SU-DHL-6 (cell line): Measurements from ENCODE around the gene PAF1.

Experiments used
- H2AFZ ChIP-seq: fragments of 200-600 bp; sonication (generic); 2 replicates; pipeline ENCODE4 v1.6.1; 2014; ENCODE audit warnings: low read depth, mild to moderate bottlenecking, moderate library complexity, mixed read lengths, antibody characterized with exemption, low read length; ENCODE audit not compliant: severe bottlenecking
- H3F3A ChIP-seq: fragments of 200-600 bp; shearing (Covaris generic); 2 replicates; pipeline ENCODE4 v1.6.0; 2016; ENCODE audit warnings: antibody characterized with exemption, mild to moderate bottlenecking; ENCODE audit not compliant: insufficient read depth
- H3K27ac ChIP-seq: fragments of 200-600 bp; sonication (generic); 2 replicates; pipeline ENCODE4 v1.5.1; 2016; ENCODE audit warnings: low read depth, mild to moderate bottlenecking, low read length, moderate library complexity, mixed read lengths
- H3K27me3 ChIP-seq: fragments of 200-600 bp; sonication (generic), shearing (Covaris generic); 2 replicates; pipeline ENCODE4 v1.6.0; 2014; ENCODE audit warnings: mild to moderate bottlenecking, low read length
- H3K36me3 ChIP-seq: fragments of 200-600 bp; sonication (generic); 2 replicates; pipeline ENCODE4 v1.6.1; 2014; ENCODE audit warnings: mild to moderate bottlenecking, low read length, mixed read lengths
- H3K4me2 ChIP-seq: fragments of 300-600, 200-600 bp; shearing (Covaris generic), sonication (generic); 2 replicates; pipeline ENCODE4 v1.6.0; 2014; ENCODE audit warnings: low read length, low read depth, mild to moderate bottlenecking; ENCODE audit not compliant: poor library complexity, severe bottlenecking
- H3K4me3 ChIP-seq: fragments of 200-600 bp; sonication (generic); 2 replicates; pipeline ENCODE4 v1.5.1; 2014; ENCODE audit warnings: antibody characterized with exemption, low read length, mild to moderate bottlenecking, mixed read lengths; ENCODE audit not compliant: insufficient read depth, poor library complexity, severe bottlenecking
- H3K79me2 ChIP-seq: fragments of 200-600 bp; sonication (generic); 2 replicates; pipeline ENCODE4 v1.6.1; 2014; ENCODE audit warnings: mild to moderate bottlenecking, low read length, moderate library complexity; ENCODE audit not compliant: insufficient read depth
- H3K9ac ChIP-seq: fragments of 200-600 bp; sonication (generic); 2 replicates; pipeline ENCODE4 v1.7.0; 2014; ENCODE audit warnings: mild to moderate bottlenecking, low read length
- H3K9me2 ChIP-seq: fragments of 200-600 bp; sonication (generic); replicated peaks from 2 replicates; pipeline ENCODE4 v1.6.1; 2014; ENCODE audit warnings: low read length; ENCODE audit not compliant: insufficient read depth
- H3K9me3 ChIP-seq: fragments of 200-600 bp; sonication (generic); 2 replicates; pipeline ENCODE4 v1.6.1; 2014; ENCODE audit warnings: low read length, mixed read lengths; ENCODE audit not compliant: insufficient read depth
- H4K20me1 ChIP-seq: fragments of 200-600 bp; sonication (generic); 2 replicates; pipeline ENCODE4 v1.6.1; 2014; ENCODE audit warnings: low read depth, mild to moderate bottlenecking, antibody characterized with exemption, low read length, moderate library complexity, mixed read lengths
- EZH2phosphoT487 ChIP-seq: fragments of 200-600 bp; sonication (generic), shearing (Covaris generic); conservative IDR thresholded peaks from 2 replicates; pipeline ENCODE4 v1.6.1; 2018; ENCODE audit warnings: mild to moderate bottlenecking, antibody characterized with exemption, low read length, moderate library complexity, mixed read lengths
- TF ChIP-seq, protein P1 (sequence below): fragments of 200-600 bp; sonication (generic); IDR thresholded peaks from one replicate; pipeline ENCODE4 v1.5.1; 2017; ENCODE audit warnings: antibody characterized with exemption, mild to moderate bottlenecking, low read length, moderate library complexity; ENCODE audit not compliant: insufficient read depth, poor library complexity, severe bottlenecking

PAF1 gene

DNA sequence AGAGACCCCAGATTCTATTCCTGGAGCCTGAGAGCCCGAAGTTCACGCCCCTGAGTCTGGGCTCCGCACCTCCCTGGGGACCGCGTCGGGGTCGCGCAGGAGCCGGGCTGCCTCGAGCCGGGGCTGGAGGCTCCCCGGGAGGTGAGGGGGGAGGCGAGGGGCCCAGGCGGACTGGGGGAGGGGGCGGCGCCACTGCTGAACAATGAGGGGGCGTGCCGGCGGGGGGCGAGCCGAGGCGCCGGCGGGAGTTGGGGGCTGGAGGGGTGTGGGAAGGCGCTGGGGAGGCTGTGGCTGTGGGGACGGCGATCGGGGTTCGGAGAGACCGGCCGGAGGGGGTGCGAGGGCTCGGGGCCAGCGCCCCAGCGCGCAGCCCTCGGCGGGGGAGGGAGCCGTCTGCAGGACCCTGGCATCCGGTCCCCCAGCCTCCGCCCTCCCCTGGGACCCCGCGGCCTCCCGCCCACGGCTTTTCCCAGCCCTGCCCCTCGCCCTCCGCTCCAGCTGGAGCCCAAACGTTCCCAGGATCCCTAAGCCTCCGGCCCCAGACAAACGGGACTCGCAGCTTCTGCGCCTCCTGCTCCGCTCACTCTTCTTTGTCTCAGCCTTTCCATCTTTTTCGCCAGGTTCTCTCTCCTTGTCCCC, 22.5 kb upstream of the PAF1 start:
- Histone ChIP-seq H3K9me3 (no peaks in the 10 kb centered on the region), H3K4me3 (peak overlapping the region; percentile 100), H3K27me3 (no peaks in the 10 kb centered on the region), H2AFZ (peak overlapping the region; percentile 73), H3K4me2 (peak overlapping the region; percentile 91), H3K27ac (peak overlapping the region; percentile 83), H3K79me2 (peaks cover 17% of the 10 kb centered on the region), H3K9ac (peak overlapping the region; percentile 100), H3K36me3 (no peaks in the 10 kb centered on the region), H4K20me1 (no peaks in the 10 kb centered on the region), H3K9me2 (no peaks in the 10 kb centered on the region), H3F3A (peaks cover 34% of the 10 kb centered on the region)
- TF ChIP-seq, protein P1, sequence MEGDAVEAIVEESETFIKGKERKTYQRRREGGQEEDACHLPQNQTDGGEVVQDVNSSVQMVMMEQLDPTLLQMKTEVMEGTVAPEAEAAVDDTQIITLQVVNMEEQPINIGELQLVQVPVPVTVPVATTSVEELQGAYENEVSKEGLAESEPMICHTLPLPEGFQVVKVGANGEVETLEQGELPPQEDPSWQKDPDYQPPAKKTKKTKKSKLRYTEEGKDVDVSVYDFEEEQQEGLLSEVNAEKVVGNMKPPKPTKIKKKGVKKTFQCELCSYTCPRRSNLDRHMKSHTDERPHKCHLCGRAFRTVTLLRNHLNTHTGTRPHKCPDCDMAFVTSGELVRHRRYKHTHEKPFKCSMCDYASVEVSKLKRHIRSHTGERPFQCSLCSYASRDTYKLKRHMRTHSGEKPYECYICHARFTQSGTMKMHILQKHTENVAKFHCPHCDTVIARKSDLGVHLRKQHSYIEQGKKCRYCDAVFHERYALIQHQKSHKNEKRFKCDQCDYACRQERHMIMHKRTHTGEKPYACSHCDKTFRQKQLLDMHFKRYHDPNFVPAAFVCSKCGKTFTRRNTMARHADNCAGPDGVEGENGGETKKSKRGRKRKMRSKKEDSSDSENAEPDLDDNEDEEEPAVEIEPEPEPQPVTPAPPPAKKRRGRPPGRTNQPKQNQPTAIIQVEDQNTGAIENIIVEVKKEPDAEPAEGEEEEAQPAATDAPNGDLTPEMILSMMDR = no peak
- TF ChIP-seq EZH2phosphoT487 = no peak

DNA sequence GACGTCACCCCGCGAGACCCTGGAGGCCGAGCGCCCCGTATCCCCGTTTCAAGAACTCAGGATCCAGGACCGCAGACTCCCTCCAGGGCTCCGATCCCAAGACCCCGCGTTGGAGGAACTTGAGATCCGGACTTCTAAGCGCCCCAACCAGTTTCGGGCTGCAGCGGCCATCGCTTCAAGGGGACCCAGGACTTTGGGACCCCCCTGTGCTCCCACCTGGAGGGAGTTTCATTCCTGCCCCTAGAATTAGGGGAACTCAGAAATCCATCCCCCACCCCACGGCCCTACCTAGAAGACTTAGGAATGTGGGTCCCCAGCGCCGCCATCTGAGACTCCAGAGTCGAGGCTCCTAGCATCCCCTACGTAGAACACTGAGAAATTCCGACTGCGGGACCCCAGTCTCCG, 22.0 kb upstream of the PAF1 start:
- peak overlapping the region; percentile 91 for H3K4me2 ChIP-seq
- peak overlapping the region; percentile 100 for H3K9ac ChIP-seq

DNA sequence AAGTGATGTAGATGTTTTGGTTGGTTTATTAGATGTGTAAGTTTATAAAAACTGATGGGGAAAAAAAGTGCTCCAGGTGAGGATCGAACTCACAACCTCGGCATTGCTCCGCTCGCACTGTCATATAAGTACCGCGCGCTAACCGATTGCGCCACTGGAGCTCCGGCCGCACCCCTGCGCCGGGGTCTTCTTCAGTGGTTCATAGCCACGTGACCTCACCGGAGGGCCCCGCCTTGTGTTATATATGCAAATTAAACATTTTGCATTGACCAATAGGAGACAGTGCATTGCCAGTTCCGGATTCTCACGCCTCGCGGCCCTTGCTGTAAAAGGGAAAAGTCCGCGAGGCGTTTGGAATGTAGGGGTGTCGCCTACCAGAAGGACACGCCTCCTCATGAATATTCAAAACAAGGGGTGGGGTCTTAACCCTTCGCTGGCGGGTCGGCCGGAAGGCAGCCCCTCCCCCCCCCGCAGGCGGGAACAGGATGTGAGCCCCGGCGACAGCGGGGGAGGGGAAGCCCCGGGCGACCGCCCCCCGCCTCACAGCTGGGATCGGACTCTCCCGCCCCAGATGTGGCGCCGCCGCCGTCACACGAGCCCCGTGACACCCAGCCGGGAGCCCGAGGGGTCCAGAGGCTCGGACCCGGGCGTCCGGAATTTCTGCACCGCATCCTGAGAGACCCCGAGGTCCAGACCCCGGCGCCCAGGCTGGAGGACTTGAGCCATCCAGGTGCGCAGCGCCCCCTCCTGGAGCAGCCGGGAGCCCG, 21.4 kb upstream of the PAF1 start, which contains the start of gene PLEKHG2:
PLEKHG2 (plus strand) TSS at position 570 of the 767 bp plus-strand sequence. CDS start 1,418 bp downstream, outside the sequence.
- peak within 1 kb of the TSS; percentile 98 for H3K27ac ChIP-seq
- peaks cover 27% of the 10 kb centered on the region for H3K79me2 ChIP-seq
- H4K20me1 ChIP-seq = no peaks in the 10 kb centered on the region
- H3K9me2 ChIP-seq = no peaks in the 10 kb centered on the region
- H2AFZ ChIP-seq = peak within 1 kb of the TSS; percentile 73
- H3F3A ChIP-seq = peaks cover 40% of the 10 kb centered on the region
- no peak for TF ChIP-seq EZH2phosphoT487
- TF ChIP-seq, protein P1 = peak; percentile 92
- no peaks in the 10 kb centered on the region for H3K36me3 ChIP-seq
- H3K9ac ChIP-seq = peak within 1 kb of the TSS; percentile 100
- peak within 1 kb of the TSS; percentile 100 for H3K4me3 ChIP-seq
- H3K9me3 ChIP-seq = no peaks in the 10 kb centered on the region
- H3K27me3 ChIP-seq = no peaks in the 10 kb centered on the region
- H3K4me2 ChIP-seq = peak within 1 kb of the TSS; percentile 97

More for the DNA sequence above, 22.0 kb upstream of the PAF1 start:
- peak overlapping the region; percentile 73 for H2AFZ ChIP-seq
- H3K27ac ChIP-seq = peak overlapping the region; percentile 83
- H3K27me3 ChIP-seq = no peaks in the 10 kb centered on the region
- no peaks in the 10 kb centered on the region for H3K9me3 ChIP-seq
- H4K20me1 ChIP-seq = no peaks in the 10 kb centered on the region
- H3F3A ChIP-seq = peaks cover 35% of the 10 kb centered on the region
- peak overlapping the region; percentile 100 for H3K4me3 ChIP-seq
- no peaks in the 10 kb centered on the region for H3K9me2 ChIP-seq
- H3K79me2 ChIP-seq = peaks cover 22% of the 10 kb centered on the region
- H3K36me3 ChIP-seq = no peaks in the 10 kb centered on the region
- TF ChIP-seq EZH2phosphoT487 = no peak
- TF ChIP-seq, protein P1 = no peak
